Measurements from ENCODE around the gene PDPR.
"Not testable (repeated sequence)": the region's sequence is repeated elsewhere in the genome, so short reads cannot be mapped to it uniquely, and the experiment has no call there.

- TF ChIP-seq CTCF, POLR2A, POLR2AphosphoS5 (IDR thresholded peaks at IDR 0.05): not testable (repeated sequence)
Measured at GRCh38 chr16:70088160-70088559, 26.0 kb upstream of the PDPR start.
